NOMO-1 (cell line): ENCODE measurements around the gene SH3RF3.

Experiments
- DNase-seq, 2 experiments: peaks; one replicate each; lab custom pipeline; 2025; ENCODE audit not compliant: unreplicated experiment in 2 of 2; lab: John Stamatoyannopoulos, UW

SH3RF3 gene

DNA sequence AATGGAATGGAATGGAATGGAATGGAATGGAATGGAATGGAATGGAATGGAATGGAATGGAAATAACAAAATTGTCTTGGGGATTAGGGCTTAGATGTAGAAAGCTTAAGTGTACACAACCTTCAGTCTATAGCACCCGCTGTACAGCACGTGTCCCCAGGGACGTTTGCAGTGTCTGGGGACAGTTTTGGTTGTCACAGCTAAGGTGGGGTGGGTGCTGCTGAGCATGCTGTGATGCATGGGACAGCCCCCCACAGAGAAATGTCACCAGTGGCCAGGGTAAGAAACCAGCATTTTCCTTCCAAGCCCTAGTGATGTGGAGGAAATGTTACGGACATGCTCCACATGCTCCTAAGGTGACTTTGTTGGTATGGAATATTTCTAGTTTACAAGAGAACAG lies 70.8 kb downstream of the SH3RF3 start:
- DNase-seq: no peak

DNA sequence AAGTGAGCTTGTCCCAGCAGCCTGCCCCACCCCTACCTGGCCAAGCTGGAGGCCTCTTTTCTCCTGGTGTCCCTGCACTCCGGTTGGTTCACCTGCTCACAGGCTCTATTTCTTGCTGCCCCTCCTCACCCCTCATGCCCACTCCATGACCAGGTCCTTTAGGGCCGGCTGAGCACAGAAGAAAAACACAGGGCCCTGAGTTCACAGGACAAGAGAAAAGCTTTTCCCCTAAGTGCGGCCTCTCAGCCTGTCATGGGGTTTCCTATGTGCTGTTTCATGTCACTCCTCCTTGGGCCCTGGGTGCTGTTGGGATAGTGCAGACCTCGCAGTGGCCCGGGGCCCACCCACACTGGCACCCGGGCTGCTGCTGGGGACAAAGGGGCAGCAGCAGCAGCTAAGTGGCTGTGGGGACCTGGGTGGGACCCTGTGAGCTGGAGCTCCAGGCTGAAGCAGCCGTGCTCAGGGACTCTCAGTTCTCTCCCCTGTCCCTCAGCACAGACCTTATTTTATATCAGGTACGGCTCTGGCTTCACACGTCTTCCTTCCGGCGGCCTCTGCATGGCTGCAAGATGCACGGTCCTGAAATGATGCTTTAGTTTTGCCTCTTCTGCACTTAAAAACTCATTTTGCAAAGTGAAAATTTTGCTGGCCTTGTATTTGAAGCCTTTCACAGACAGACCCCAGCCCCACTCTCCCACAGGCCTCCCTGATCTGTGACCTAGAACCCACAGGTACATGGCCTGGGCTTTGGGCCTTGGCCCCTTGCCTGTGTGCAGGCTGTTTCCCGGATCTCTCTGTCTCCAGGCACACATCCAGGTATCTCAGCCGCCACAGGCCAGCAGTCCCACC lies 71.8 kb downstream of the SH3RF3 start:
- no peak for DNase-seq

DNA sequence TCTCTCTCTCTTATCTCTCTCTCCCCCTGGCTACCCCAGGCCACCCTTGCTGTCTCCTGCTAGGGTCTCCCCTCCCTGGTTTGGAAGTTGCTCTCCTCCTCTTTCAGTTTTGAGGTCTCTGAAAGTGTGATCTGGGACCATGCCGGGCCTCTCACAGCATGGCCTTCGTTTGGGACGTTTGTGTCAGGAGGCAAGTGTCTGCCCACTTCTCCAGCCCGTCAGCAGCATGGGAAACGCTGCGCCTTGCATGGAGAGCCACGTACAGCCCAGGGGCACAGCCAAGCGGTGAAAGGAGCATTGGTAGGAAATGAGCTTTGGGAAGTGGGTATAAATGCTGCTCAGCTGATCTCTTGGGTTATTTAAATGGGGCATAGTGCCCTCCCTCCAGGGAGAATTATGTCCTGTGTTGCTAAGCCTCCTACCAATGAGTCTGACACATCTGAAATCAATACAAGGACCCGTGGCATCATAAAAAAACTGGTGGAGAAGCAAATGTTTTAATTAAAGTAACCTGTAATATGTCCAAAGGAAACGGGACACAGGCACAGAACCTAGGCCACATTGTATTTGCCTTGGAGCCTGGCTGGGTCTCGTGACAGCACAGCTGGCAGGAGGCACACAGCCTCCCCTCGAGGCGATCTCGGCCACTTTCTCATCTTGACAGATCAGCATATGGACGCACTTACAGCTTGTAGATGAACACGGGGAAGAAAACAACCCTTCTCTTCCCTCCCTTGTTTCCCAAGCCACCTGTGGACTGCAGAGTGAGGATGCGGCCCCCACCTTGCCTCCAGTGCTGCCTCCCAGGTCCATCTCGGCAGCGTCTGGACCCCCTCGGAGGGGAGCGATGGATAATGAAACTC lies 72.7 kb downstream of the SH3RF3 start:
- no peak for DNase-seq

DNA sequence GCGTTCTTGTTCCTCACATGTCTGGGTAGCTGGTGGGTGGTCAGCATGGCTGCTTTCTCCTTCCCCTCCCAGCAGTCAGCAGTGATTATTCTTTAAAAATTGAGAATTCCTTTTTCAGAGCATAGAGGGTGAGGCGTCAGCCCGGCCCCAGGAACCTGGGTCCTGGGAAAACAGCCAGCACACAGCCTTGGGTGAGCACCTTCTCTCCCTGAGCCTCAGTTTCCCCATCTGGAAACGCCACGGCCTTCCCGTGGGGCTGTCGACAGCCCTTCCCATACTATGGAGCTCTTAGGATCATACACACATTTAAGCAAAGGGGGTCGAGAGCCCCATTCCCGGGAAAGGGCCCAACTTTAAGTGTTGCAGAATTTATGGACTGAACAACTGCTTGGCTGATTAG lies 73.5 kb downstream of the SH3RF3 start:
- no peak for DNase-seq

DNA sequence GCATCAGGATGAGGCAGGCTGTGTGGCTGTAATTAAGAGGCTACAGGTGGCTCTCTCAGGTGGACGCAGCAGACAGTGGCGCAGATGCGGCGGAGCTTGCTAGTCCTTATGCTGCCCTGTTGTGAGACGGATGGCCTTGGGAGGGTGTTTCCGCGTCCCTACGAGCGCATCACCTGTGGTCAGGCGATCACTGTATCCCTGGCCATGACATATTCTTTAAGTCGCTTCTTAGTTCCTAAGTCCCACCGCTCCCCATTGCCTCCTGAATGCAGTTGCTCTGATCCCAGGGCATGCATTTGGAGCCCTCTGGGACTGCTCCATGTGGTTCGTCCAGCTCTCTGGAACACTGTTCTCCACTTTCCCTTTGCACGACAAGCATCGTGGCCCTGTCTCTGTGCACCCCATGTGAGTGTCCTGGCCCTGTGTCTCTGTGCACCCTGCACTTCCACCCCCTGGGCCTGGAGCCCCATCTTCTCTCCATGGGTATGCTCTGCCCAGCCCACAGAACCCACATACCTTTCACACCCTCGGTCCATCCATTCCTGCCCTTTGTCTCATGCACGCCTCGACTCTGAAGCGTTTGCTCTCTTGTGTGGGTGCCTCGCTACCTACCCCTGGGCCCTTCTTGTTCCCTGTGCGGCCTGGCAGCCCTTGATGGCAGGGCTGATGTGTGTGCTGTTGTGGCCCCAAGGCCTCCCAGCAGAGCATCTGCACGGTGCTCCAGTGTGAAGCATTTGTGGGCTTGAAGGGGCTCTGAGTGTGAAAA lies 74.4 kb downstream of the SH3RF3 start:
- no peak for DNase-seq

DNA sequence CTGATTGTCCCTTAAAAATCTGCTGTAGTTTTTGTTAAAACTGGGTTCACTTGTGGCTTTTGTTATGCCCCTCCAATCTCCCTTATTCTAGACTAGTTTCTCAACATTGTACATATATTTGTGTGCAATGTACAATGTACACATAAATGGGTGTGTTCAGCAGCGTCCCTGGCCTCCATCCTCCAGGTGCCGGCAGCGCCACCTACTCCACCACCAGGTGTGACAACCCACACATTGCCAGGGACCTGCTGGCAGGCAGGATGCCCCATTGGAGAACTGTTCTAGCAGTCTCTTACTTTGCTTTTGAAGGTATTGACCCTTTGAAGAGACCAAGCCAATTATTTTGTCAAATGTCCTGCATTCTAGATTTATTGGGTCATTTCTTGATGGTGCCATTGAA lies 75.4 kb downstream of the SH3RF3 start:
- no peak for DNase-seq

DNA sequence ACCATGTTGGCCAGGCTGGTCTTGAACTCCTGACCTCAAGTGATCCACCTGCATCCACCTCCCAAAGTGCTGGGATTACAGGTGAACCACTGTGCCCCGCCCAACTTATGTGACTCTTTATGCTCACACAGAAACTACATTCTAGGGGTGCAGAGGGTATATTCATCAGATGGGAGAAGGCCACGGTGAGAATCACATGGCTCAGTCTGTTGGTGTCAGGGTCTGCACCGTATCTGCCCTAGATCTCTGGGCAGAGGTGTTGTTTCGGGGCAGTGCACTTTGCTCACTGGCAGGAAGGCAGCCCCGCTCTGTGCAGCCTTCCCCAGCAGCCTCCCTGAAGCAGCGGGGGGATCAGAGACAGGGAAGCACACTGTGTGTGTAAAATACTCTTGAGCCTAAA lies 76.4 kb downstream of the SH3RF3 start:
- DNase-seq: no peak

DNA sequence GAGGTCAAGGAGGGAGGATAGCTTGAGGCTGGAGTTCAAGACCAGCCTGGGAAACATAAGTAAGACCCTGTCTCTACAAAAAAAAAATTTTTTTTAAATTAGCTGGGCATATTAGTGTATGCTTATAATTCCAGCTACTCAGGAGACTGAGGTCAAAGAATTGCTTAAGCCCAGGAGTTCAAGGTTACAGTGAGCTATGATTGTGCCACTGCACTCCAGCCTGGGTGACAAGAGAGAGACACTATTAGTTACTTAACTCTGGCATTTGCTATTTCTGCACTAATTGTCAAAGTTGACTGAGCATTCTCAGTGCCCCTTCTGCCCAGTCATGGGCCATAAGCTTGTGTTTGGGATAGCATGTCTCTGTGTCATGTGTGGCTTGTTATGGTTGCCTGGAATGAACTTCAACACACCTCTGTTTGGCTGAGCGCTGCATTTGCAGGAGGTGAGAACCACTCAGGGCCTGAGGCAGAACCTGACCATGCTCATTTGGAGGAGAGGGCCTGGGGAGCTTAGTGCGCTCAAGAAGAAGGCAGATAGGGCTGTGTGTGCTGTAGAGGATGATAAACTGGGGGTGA lies 77.7 kb downstream of the SH3RF3 start:
- DNase-seq: no peak

DNA sequence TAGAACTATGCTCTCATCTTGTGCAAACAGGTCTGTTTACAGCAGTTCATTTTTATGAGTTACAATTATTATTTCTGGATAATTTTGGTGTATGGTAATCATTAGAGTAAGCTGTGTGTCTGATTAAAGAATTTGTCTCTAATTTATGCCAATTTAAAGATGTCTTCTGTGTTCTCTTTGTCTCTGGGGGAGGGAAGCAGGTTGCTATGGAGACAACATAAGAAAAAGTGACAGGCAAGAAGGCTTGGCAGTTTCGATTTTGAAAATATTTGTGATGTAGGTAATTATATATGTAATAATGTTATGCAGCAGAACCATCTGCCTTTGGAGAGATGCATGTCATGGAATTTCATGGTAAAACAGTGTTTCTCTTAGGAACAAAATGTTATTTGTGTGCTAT lies 78.2 kb downstream of the SH3RF3 start:
- no peak for DNase-seq

DNA sequence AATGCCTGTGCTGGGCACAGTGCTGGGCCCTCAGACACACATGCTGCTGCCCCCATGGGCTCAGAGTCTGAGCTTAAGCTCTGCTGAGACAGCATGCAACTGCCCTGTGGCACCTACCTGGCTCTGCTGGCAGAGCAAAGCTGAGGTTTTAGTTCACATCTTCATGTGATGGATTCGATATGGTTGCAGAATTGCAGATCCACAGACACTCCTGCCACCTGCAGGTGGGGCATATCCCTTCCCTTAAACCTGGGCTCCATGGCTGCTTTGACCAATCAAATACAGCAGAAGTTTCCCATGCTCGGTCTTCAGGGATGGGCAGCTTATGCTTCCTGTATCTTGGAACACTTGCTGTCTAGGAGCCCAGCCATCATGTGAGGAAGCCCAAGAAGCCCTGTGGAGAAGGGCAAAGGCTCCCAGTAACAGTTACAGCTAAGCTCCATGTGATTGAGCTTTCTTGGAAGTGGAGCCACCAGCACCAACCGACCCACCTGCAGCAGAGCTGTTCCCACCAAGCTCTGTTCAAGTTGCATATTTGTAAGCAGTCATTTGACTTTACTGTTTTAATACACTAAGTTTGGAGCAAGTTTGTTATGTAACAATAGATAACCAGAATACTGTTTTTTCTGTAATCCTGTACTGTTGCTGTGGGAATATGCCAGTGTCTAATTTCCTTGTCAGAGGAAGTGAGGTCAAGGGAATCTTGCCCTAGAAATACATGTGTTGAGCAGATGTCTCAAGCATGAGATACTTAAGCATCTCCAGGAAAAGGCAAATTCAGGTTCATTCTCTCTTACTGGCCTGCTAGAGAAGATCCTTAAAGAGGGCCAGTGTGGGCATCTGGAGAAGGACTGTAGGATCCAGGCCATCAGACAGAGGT lies 79.3 kb downstream of the SH3RF3 start:
- DNase-seq: no peak

DNA sequence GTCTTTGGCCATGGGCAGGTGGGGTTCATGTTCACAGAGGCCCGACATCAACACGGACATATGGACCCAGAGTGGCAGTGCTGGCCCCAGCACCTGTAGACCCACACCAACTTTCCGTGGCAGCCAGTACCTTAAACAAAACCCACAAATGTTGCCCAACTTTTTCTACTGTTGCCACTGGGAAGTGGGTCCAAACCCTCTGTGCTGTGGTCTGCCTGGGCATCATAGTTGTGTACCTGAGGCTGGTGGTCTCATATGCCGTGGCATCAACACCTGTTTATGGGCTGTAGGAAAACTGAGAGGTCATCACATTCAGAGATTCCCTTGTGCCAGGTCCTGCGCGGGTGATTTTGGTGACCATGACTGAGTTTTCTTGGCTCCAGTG lies 79.9 kb downstream of the SH3RF3 start:
- no peak for DNase-seq

DNA sequence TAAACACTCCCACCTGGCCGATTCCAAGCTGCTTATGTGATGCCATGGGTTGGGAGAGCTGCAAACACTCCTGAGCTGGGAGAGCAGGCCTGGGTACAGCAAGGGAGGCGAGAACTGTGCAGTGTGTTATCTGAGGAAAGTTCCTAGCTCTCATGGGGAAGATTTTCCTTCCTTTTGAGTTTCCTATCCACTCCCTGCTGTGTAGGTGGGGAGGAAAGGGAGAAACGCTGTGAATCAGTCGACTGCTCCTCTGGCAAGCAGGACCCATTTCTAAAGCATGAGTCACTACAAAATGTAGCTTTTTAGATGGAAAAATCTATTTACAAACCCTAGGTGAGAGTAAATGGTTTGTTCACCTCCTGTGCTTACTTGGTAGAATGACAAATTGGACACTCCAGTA lies 80.4 kb downstream of the SH3RF3 start:
- no peak for DNase-seq

DNA sequence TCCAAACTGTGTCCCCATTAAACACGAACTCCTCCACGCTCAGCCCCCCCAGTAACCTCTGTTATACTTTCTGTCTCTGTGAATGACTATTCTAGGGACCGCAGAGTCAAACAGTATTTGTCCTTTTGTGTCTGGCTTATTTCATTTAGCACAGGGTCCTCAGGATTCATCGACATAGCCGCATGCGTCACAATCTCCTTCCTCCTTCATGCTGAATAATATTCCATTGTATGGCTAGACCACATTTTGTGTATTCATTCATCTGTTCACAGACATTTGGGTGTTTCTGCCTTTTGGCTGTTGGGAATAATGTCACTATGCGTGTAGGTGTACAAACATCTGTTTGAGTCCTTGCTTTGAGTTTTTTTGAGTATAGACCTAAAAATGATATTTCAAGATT lies 80.9 kb downstream of the SH3RF3 start:
- DNase-seq: no peak

DNA sequence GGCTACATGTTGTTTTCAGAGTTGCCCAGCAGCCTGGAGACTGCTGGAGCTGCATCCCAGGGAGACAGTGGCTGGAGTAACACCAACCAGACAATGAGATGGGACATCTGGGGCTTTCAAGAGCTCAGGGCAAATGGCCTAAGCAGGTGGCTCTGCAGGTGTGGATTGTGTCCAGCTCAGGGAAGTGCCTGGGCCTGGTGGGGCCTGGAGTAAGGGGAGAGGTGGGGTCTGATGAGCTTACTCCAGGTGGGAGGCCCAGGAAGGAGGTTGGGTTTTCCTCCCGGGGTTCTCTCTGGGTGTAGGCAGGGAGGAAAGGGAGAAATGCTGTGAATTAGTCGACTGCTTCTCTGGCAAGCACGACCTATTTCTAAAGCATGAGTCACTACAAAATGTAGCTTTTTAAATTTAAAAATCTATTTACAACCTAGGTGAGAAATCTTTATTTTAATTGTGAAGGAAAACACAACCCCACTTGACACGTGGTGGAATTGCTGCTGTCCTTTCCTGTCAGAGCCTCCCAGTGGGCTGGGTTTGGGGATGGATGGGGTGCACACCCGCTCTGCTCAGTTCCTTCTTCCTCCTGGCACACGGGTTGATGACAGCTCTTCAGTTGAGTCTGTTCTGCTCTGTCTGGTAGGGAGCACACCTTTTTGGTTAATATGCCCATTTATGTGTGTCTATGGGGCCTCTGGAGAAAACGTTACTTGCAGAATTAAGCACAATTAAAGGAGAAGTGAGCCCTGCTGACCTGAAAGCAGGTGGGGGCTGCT lies 81.6 kb downstream of the SH3RF3 start:
- no peak for DNase-seq

DNA sequence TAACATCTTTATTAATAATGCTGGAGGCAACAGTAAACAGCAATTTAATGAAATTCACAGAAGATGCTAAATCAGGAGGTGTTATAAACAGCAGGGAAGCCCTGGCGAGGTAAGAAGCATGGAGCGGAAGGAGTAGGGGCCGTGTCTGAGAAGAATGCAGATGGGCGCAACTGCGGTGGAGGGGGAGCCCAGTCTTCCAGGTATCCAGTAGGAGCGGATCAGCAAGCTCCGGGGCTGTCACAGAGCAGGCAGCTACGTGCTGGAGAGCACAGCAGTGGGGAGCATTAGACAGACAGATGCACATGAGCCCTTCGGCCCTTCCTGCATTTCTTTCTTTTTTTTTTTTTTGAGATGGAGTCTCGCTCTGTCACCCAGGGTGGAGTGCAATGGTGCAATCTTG lies 82.3 kb downstream of the SH3RF3 start:
- DNase-seq: no peak

DNA sequence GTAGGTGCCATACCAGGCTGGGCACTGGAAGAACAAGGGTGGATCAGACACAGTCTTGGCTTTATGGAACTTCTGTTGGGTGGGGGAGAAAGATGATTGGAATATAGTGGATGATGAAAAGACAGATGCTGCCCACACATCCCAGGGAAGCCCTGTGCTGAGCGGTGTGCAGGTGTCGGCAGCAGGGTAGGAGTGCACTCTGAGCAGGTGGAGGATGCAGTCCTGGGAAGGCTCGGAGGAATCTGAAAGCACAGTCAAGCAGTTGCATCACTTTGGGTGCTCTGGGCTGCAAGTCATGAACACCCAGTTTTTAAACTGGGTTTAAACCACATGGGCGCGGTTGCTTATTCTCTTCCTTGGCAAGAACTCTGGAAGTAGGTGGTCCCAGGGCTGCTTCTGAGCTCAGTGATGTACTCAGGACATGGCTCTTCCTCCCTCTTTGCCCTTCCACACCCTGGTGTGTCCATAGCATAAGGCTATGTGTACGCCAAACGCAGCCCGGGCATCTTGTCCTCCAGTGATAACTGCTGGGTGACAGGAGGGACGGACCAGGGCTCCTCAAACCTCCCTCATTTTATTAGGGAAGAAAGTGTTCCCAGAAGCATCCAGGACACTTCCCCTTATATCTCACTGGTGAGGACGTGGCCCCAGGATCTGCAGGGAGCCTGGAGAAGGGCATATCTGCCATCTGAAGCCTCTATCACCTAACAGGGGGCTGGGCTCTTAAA lies 84.0 kb downstream of the SH3RF3 start:
- DNase-seq: no peak

DNA sequence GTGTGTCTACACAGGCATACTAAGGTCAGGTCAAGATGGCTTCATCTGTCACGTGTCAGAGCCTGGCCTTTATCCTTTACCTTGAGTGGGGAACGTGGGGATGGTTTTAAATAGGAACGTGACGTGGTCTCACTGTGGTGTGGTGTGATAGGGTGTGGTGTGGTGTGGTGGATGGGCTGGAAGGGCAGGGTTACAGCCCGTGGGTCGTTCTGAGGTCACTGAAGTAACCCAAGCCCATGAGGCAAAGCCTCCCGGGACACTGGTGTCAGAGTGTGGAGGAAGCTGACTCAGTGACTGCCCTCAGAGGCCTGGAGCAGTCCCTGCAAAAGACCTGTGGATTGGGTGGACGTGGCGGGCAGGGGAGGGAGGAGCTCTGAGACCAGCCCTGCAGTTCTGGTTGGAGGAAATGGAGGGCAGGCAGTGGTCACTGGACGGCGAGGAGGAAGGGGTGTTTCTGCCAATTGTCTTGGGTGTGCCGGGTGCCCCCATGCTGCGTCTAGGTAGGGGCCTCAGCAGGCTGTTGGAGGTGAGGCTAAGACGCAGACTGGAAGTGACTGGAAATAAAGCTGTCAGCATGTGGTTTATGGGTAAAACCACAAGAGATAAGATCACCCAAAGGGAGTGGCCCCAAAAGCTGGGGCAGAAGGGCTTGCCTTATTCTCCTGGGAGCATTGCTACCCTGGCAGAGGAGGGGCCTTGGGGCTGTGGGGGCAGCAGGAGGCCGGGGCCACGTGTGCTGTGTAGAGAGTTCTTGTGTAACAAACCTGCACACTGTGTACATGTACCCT lies 84.8 kb downstream of the SH3RF3 start:
- DNase-seq: peak; percentile 96 to 99
